H9 (cell line): ENCODE results near the gene CDH23. TPM values are rescaled to one million over a fixed set of nuclear protein-coding genes. Genes with fewer than 3 reads are reported as not detected.

ENCODE experiments used
- DNase-seq: peaks from one replicate; pipeline ENCODE4 v3.0.0-alpha.2; 2017
- H2AFZ ChIP-seq: one replicate; pipeline ENCODE4 v1.6.1; 2013; ENCODE audit warnings: mild to moderate bottlenecking, low read length, control low read depth, moderate library complexity
- H2AK5ac ChIP-seq: 2 replicates; pipeline ENCODE4 v1.6.1; 2013; ENCODE audit warnings: low read length, control low read depth, mixed read lengths; ENCODE audit not compliant: insufficient read length
- H2BK120ac ChIP-seq: one replicate; pipeline ENCODE4 v1.6.1; 2013; ENCODE audit warnings: low read depth, mild to moderate bottlenecking, low read length, control low read depth, inconsistent platforms; ENCODE audit not compliant: poor library complexity, severe bottlenecking
- H2BK12ac ChIP-seq: 2 replicates; pipeline ENCODE4 v1.6.1; 2013; ENCODE audit warnings: low read length, control low read depth, mixed read lengths, low read depth; ENCODE audit not compliant: insufficient read length
- H2BK15ac ChIP-seq: 2 replicates; pipeline ENCODE4 v1.6.1; 2013; ENCODE audit warnings: low read depth, low read length, control low read depth
- H2BK20ac ChIP-seq: one replicate; pipeline ENCODE4 v1.6.1; 2013; ENCODE audit warnings: low read depth, mild to moderate bottlenecking, low read length, control low read depth, inconsistent platforms; ENCODE audit not compliant: poor library complexity, severe bottlenecking
- H2BK5ac ChIP-seq: 2 replicates; pipeline ENCODE4 v1.6.1; 2013; ENCODE audit warnings: low read length, control low read depth, mixed read lengths; ENCODE audit not compliant: insufficient read length
- H3K14ac ChIP-seq: 2 replicates; pipeline ENCODE4 v1.6.1; 2013; ENCODE audit warnings: low read length, control low read depth; ENCODE audit not compliant: insufficient read depth
- H3K18ac ChIP-seq: 2 replicates; pipeline ENCODE4 v1.6.1; 2013; ENCODE audit warnings: low read depth, mild to moderate bottlenecking, mixed read lengths, low read length, control low read depth; ENCODE audit not compliant: insufficient read length
- H3K23ac ChIP-seq: 2 replicates; pipeline ENCODE4 v1.6.1; 2013; ENCODE audit warnings: low read length, control low read depth, mixed read lengths, low read depth; ENCODE audit not compliant: insufficient read length
- H3K23me2 ChIP-seq: 2 replicates; pipeline ENCODE4 v1.6.1; 2013; ENCODE audit warnings: low read depth, mild to moderate bottlenecking, mixed read lengths, low read length, control low read depth; ENCODE audit not compliant: insufficient read length, poor library complexity, severe bottlenecking
- H3K27ac ChIP-seq: 2 replicates; pipeline ENCODE4 v1.5.1; 2013; ENCODE audit warnings: low read length, control low read depth, mixed read lengths, low read depth; ENCODE audit not compliant: insufficient read length
- H3K27me3 ChIP-seq: 2 replicates; pipeline ENCODE4 v1.6.1; 2013; ENCODE audit warnings: low read length, control low read depth, inconsistent platforms; ENCODE audit not compliant: insufficient read depth
- H3K4ac ChIP-seq: 2 replicates; pipeline ENCODE4 v1.6.1; 2013; ENCODE audit warnings: low read depth, mild to moderate bottlenecking, control low read depth, inconsistent platforms, low read length, moderate library complexity
- H3K4me1 ChIP-seq: 2 replicates; pipeline ENCODE4 v1.6.1; 2013; ENCODE audit warnings: low read length, control low read depth, inconsistent platforms; ENCODE audit not compliant: insufficient read depth
- H3K4me2 ChIP-seq: 2 replicates; pipeline ENCODE4 v1.6.1; 2013; ENCODE audit warnings: low read length, control low read depth, mixed read lengths; ENCODE audit not compliant: insufficient read length, insufficient read depth
- H3K56ac ChIP-seq: 2 replicates; pipeline ENCODE4 v1.6.1; 2013; ENCODE audit warnings: low read depth, mild to moderate bottlenecking, mixed read lengths, low read length, control low read depth; ENCODE audit not compliant: insufficient read length
- H3K79me1 ChIP-seq: 2 replicates; pipeline ENCODE4 v1.6.1; 2013; ENCODE audit warnings: low read depth, mild to moderate bottlenecking, moderate library complexity, low read length, control low read depth, inconsistent platforms; ENCODE audit not compliant: insufficient read depth, poor library complexity, severe bottlenecking
- H3K79me2 ChIP-seq: 2 replicates; pipeline ENCODE4 v1.6.1; 2013; ENCODE audit warnings: low read length, control low read depth, inconsistent platforms; ENCODE audit not compliant: insufficient read depth
- H3K9ac ChIP-seq: 2 replicates; pipeline ENCODE4 v1.6.1; 2013; ENCODE audit warnings: low read length, control low read depth, mixed read lengths; ENCODE audit not compliant: insufficient read length; ENCODE audit errors: extremely low read depth
- H3K9me3 ChIP-seq: one replicate; pipeline ENCODE4 v1.6.1; 2013; ENCODE audit warnings: low read depth, low read length, inconsistent platforms; ENCODE audit not compliant: control insufficient read depth
- H3T11ph ChIP-seq: one replicate; pipeline ENCODE4 v1.6.1; 2013; ENCODE audit warnings: mild to moderate bottlenecking, low read length, control low read depth, inconsistent platforms
- H4K20me1 ChIP-seq: one replicate; pipeline ENCODE4 v1.6.1; 2013; ENCODE audit not compliant: control insufficient read depth, insufficient read length, insufficient read depth
- H4K5ac ChIP-seq: 2 replicates; pipeline ENCODE4 v1.6.1; 2013; ENCODE audit warnings: low read depth, mild to moderate bottlenecking, mixed read lengths, low read length, control low read depth; ENCODE audit not compliant: insufficient read length
- H4K8ac ChIP-seq: replicated peaks from 2 replicates; pipeline ENCODE4 v1.6.1; 2013; ENCODE audit warnings: low read length, control low read depth, mixed read lengths, low read depth; ENCODE audit not compliant: insufficient read length
- H4K91ac ChIP-seq: 2 replicates; pipeline ENCODE4 v1.6.1; 2013; ENCODE audit warnings: low read depth, mild to moderate bottlenecking, moderate library complexity, mixed read lengths, low read length, control low read depth; ENCODE audit not compliant: insufficient read length
- H3K27ac Mint-ChIP-seq, 3 experiments: 2 replicates in 2 of 3; 3 replicates in 1 of 3; pipeline ENCODE4 v1.8.0; 2020 to 2021; ENCODE audit warnings: mixed read lengths in 3 of 3, mild to moderate bottlenecking in 1 of 3, moderate library complexity in 1 of 3
- H3K27me3 Mint-ChIP-seq: 2 replicates; pipeline ENCODE4 v1.8.0; 2021; ENCODE audit warnings: low read depth, mild to moderate bottlenecking, moderate library complexity, mixed read lengths
- H3K36me3 Mint-ChIP-seq, 3 experiments: 2 replicates in 2 of 3; 3 replicates in 1 of 3; pipeline ENCODE4 v1.8.0; 2020 to 2021; ENCODE audit warnings: low read depth in 3 of 3, mixed read lengths in 3 of 3; ENCODE audit not compliant: insufficient read depth in 1 of 3
- H3K4me1 Mint-ChIP-seq, 2 experiments: 2 replicates each; pipeline ENCODE4 v1.8.0; 2020; ENCODE audit warnings: mixed read lengths in 2 of 2
- H3K4me3 Mint-ChIP-seq, 2 experiments: 2 replicates in 1 of 2; 3 replicates in 1 of 2; pipeline ENCODE4 v1.8.0; 2020 to 2021; ENCODE audit warnings: mild to moderate bottlenecking in 2 of 2, mixed read lengths in 2 of 2, moderate library complexity in 1 of 2
- H3K9me3 Mint-ChIP-seq, 2 experiments: 2 replicates in 1 of 2; 3 replicates in 1 of 2; pipeline ENCODE4 v1.8.0; 2020; ENCODE audit warnings: mild to moderate bottlenecking in 2 of 2, mixed read lengths in 2 of 2, moderate library complexity in 1 of 2
- CTCF ChIP-seq: fragments of 200-600 bp; sonication (generic); conservative IDR thresholded peaks from 3 replicates; pipeline ENCODE4 v1.8.0; 2021; ENCODE audit warnings: antibody characterized with exemption, mild to moderate bottlenecking
- WGBS: extraction: QIAGEN DNeasy Blood & Tissue Kit; methylation state at CpG from one replicate; pipeline ENCODE4 v1.1.7; 2013; ENCODE audit warnings: missing lambda C conversion rate, low lambda C conversion rate, mixed read lengths; ENCODE audit not compliant: insufficient read length; ENCODE audit errors: extremely low coverage; 5-methylcytosine and 5-hydroxymethylcytosine counted together
- total RNA-seq: library from RNA; stranded (reverse); gene quantifications from 2 replicates; pipeline ENCODE4 v1.2.1, GENCODE V29; 2021

Gene CDH23
- total RNA-seq, 1 experiment from 2014 or later = 2.1 TPM

- no peak overlapping the region for H2BK15ac ChIP-seq
- Mint-ChIP-seq H3K27me3 (peaks cover 5% of the 10 kb centered on the region), H3K9me3 (no peaks in the 10 kb centered on the region), H3K36me3 (no peaks in the 10 kb centered on the region), H3K4me3 (no peak overlapping the region), H3K4me1 (no peaks in the 10 kb centered on the region; a peak in 1 of 4 replicates), H3K27ac (no peak overlapping the region)
- DNase-seq = no peak
- no peaks in the 10 kb centered on the region for H3K23me2 ChIP-seq
- no peaks in the 10 kb centered on the region for H3K4me1 ChIP-seq
- TF ChIP-seq CTCF = no peak
- H3K79me2 ChIP-seq = no peaks in the 10 kb centered on the region
- H4K20me1 ChIP-seq = no peaks in the 10 kb centered on the region
- no peak overlapping the region for H2BK20ac ChIP-seq
- H3K27me3 ChIP-seq = no peaks in the 10 kb centered on the region
- no peak overlapping the region for H2BK120ac ChIP-seq
- no peak overlapping the region for H3K4me2 ChIP-seq
- H2AK5ac ChIP-seq = no peak overlapping the region
- H3K27ac ChIP-seq = no peak overlapping the region
- no peak overlapping the region for H4K8ac ChIP-seq
- H3K4ac ChIP-seq = no peak overlapping the region
- no peak overlapping the region for H3K23ac ChIP-seq
- H3K9me3 ChIP-seq = no peaks in the 10 kb centered on the region
- H3K14ac ChIP-seq = no peak overlapping the region
- H3T11ph ChIP-seq = no peak overlapping the region
- no CpG with 5 or more reads among the region's 2 CpGs for WGBS
- H4K5ac ChIP-seq = no peak overlapping the region
- H4K91ac ChIP-seq = no peak overlapping the region
- no peak overlapping the region for H2AFZ ChIP-seq
- no peak overlapping the region for H2BK5ac ChIP-seq
- H3K18ac ChIP-seq = no peak overlapping the region
- no peak overlapping the region for H2BK12ac ChIP-seq
- H3K79me1 ChIP-seq = no peaks in the 10 kb centered on the region
- no peak overlapping the region for H3K56ac ChIP-seq
- no peak overlapping the region for H3K9ac ChIP-seq
These were observed 58.3 kb downstream of the CDH23 start for GRCh38 chr10:71455035-71455434.
